DMS 273 treated with DMSO at 0.1 percent for 48 hours (cell line): ENCODE results near the gene SMG5.
"Not testable (repeated sequence)": the region's sequence is repeated elsewhere in the genome, so short reads cannot be mapped to it uniquely, and the experiment has no call there.

Experiments
- DNase-seq: peaks from one replicate; lab custom pipeline; 2025; lab: John Stamatoyannopoulos, UW

SMG5 gene

GRCh38 chr1:156242738-156243137 is 39.9 kb downstream of the SMG5 start:
- no peak for DNase-seq

- DNase-seq = no peak
These were observed 40.7 kb downstream of the SMG5 start, which contains the start of gene BGLAP for GRCh38 chr1:156241926-156242325. Gene BGLAP (plus strand): TSS chr1:156242184. CDS start chr1:156242232, 48 bp downstream.

DNA sequence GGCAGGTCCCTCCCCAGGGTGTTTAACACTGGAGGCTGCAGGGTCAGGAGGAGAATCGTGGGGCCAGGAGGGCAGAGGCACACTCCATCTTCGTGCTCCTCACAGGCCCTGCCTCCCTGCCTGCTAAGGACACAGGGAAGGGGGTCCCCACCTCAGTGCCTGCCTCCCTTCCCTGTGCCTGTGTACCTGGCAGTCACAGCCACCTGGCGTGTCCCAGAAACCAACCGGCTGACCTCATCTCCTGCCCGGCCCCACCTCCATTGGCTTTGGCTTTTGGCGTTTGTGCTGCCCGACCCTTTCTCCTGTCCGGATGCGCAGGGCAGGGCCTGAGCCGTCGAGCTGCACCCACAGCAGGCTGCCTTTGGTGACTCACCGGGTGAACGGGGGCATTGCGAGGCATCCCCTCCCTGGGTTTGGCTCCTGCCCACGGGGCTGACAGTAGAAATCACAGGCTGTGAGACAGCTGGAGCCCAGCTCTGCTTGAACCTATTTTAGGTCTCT is 41.3 kb downstream of the SMG5 start:
- DNase-seq = no peak

DNA sequence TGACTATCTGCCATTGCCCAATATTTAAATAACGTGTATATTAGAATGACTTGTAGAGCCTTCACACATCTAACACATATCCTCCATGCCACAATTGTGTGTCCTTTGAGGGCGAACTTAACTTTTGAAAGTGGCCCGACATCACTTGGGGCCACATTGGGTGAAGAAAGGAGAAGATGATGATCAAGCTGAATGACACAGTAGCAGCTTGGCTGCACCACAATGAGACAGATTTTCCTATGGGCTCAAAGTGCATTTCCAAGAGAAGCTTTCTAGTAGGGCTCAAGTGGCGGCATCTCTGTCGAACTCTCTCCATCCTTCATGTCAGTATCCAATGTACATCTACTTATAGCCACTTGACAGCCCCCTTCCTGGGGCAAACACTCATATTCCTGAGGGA is 44.4 kb downstream of the SMG5 start:
- no peak for DNase-seq

DNA sequence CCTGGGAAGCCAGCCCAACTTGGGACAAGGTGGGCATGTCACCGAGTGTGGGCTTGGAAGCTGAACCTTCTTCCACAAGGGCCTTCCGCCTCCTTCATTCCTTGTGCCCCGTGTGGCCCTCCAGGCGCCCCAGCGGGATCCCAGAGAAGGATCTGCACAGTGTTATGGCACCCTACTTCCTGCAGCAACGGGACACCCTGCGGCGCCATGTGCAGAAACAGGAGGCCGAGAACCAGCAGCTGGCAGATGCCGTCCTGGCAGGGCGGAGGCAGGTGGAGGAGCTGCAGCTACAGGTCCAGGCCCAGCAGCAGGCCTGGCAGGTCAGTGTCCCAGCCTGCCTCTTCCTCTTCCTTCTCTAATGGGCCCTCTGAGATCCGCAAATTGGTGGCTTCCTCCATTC is 46.5 kb downstream of the SMG5 start:
- no peak for DNase-seq

- DNase-seq = no peak
These were observed 49.0 kb downstream of the SMG5 start for GRCh38 chr1:156233426-156234127.

GRCh38 chr1:156232201-156232894 is 50.3 kb downstream of the SMG5 start:
- DNase-seq = no peak

- DNase-seq = no peak
These were observed 52.2 kb downstream of the SMG5 start for GRCh38 chr1:156230473-156230837.

DNA sequence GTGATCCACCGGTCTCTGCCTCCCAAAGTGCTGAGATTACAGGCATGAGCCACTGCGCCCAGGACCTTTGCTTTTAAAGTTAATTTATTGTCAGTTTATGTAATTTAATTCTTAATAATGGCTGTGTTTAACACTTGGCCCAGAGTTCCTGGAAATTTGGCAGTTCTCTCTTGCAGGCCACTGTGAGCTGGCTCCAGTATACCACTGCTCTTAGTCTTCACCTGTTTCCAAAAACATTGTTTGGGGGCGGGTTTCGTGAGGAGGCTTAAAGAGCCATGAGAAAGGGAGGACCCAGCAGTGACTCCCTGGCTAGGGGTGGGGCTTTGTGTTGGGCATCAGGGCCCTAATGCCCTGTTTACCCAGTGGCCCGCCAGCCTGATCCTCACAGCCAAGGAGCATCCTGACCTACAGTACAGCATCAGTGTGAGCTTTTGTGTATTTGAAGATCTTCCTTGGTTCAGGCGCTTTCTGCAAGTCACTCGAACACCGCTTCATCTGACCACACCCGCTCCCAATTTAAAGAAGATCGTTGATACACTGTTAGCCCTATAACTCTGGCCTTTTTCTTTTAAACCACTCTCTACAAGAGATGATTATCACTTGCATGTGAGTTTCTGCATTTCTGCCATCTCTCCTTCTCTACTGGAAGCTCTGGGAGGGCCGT is 52.7 kb downstream of the SMG5 start:
- no peak for DNase-seq

GRCh38 chr1:156228501-156228900 is 54.1 kb downstream of the SMG5 start:
- DNase-seq = no peak

DNA sequence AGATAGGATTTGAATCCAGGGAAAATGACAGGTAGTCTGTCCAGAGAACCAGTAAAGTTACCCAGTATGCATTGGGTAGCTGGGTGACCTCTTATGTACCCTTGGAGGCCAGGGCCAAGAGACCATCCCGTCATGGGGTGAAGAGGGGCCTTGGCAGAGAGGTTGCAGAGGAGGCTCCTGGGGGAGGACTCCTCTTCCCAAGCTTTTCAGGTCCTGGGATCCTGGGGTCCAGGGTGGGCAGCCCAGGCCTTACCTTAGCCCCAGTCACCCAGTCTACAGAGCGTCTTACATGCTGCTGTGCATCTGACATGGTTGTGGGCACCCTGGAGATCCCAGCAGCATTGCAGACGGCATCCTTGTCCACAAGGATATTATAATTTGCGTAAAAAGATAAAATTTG is 55.8 kb downstream of the SMG5 start:
- DNase-seq = no peak

- DNase-seq = no peak
These were observed 56.5 kb downstream of the SMG5 start for GRCh38 chr1:156226116-156226538.

- DNase-seq = no peak
These were observed 57.0 kb downstream of the SMG5 start for GRCh38 chr1:156225677-156226014.

DNA sequence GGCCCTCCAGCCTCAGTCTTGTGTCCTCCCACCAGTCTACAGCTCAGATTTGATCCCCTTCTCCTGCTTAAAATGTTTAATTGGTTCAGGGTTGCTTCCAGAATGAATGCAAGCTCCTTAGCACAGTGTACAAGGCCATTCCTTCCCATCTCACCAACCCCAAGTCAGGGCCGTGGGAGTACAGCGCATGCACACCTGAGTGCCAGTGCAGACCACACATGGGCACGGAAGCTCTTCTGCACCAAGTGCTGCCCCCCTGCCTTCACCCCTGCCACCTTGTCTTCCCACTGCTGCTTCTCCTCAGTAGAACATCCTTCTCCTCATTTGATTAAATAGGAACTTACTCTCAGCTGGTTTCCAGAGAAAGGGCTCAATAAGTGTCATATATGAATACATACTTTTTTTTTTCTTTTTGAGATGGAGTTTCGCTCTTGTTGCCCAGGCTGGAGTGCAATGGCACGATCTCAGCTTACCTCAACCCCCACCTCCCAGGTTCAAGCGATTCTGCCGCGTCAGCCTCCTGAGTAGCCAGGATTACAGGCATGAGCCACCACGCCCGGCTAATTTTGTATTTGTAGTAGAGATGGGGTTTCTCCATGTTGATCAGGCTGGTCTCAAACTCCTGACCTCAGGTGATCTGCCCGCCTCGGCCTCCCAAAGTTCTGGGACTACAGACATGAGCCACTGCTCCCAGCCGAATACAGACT is 60.5 kb downstream of the SMG5 start:
- no peak for DNase-seq

DNA sequence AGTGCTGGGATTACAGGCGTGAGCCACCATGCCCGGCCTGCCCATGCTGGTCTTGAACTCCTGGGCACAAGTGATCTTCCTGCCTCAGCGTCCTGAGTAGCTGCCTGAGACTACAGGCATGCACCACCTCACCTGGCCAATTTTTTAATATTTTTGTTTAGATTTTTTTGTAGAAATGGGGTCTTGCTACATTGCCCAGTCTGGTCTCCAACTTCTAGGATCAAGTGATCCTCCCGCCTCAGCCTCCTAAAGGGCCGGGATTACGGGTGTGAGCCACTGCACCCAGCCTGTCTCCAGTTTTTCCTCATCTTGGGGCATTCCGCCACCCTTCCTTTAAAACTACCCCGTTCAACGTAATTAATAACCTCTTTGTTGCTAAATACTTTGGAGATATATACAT is 62.4 kb downstream of the SMG5 start:
- no peak for DNase-seq

DNA sequence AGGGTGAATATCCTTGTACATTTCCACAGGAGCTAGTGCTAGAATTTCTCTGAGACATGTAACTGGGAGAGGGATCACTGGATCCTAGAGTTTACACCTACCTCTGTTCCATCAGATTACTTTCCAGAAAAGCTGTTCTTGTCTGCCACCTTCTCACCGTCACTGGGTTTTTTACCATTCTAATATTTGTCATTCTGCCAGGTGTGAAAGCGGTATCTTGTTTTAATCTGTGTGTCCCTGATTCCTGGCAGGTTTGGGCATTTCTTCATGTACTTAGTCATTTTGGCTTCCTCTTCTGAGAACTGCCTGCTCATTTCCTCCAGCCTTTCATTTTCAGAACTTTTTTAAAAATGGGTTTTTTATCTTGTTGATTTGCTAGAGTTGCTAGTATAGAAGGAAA is 64.8 kb downstream of the SMG5 start:
- no peak for DNase-seq

GRCh38 chr1:156216361-156217086 is 66.1 kb downstream of the SMG5 start:
- not testable (repeated sequence) for DNase-seq

DNA sequence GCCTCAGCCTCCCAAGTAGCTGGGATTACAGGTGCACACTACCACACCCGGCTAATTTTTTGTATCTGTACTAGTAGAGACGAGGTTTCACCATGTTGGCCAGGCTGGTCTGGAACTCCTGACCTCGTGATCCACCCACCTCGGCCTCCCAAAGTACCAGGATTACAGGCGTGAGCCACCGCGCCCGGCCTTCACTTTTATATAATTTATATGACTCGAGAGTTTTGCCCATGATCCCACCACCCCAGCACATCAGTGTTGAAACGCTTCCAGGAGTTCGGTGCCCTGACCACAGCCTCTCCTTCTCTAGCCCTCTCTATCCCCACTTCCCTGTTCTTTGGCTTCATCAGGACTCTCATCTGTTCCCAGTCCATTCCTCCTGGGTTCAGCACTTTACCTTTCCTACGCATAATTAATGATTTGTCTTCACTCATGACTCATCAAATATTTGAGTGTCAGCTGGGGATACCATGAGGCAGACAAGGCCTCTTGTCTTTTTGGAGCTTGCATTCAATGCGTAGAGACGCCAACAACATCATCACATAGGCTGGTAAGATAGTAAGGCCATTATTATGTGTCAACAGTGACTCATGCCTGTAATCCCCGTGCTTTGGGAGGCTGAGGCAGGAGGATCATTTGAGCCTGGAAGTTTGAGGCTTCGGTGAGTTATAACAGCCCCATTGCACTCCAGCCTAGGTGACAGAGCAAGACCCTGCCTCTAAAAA is 68.4 kb downstream of the SMG5 start:
- DNase-seq = no peak

DNA sequence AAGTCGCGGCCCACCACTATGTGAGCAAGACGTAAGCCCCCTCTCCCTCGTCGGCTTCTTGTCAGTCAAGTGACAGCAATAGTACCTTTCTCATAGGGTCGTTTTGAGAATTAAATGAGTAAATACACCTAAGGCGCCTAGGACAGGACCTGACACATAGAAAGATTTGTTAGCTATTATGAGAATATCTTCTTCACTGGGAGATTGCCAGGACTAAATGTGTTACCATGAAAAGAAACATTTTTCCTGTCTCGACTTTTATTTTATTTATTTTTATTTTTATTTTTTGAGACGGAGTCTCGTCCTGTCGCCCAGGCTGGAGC is 69.0 kb downstream of the SMG5 start:
- DNase-seq = no peak

- peak; percentile 95 for DNase-seq
These were observed 69.6 kb downstream of the SMG5 start, which contains the start of gene PMF1 for GRCh38 chr1:156212833-156213643. Gene PMF1 (plus strand): TSS chr1:156213007. CDS start chr1:156213016, 9 bp downstream.
